Omental fat pad (tissue), 4 donors: ENCODE results near the gene PRUNE2. TPM values are rescaled to one million over a fixed set of nuclear protein-coding genes. Genes with fewer than 3 reads are reported as not detected.

Experiments
- ATAC-seq: fragments of 150-250 bp; one replicate; pipeline ENCODE4 v1.9.1; 2016; ENCODE audit warnings: mild to moderate bottlenecking, moderate library complexity; ENCODE audit not compliant: low FRiP score
- DNase-seq: peaks from one replicate; pipeline ENCODE4 v3.0.0-alpha.2; 2019; ENCODE audit warnings: low spot score
- CTCF ChIP-seq, 3 donors: fragments of 450-650 bp; IDR thresholded peaks; one replicate each; pipeline ENCODE4 v1.5.1; 2016 to 2017; ENCODE audit warnings: antibody characterized with exemption in 3 of 3, mild to moderate bottlenecking in 3 of 3, moderate library complexity in 2 of 3
- total RNA-seq, 4 donors: library from RNA; depleted of rRNA; stranded (reverse); fragments of >200 nt; gene quantifications; one replicate each; pipeline ENCODE4 v1.1.0, GENCODE V29; 2016

Gene PRUNE2
- total RNA-seq, 4 donors from 2014 or later: 3.1 to 13.4 (median 12.0) TPM

- TF ChIP-seq CTCF (IDR thresholded peaks at IDR 0.05): no peak
- DNase-seq: no peak
- ATAC-seq: no peak
Measured at GRCh38 chr9:76609285-76610010, 296.5 kb downstream of the PRUNE2 start.

DNA sequence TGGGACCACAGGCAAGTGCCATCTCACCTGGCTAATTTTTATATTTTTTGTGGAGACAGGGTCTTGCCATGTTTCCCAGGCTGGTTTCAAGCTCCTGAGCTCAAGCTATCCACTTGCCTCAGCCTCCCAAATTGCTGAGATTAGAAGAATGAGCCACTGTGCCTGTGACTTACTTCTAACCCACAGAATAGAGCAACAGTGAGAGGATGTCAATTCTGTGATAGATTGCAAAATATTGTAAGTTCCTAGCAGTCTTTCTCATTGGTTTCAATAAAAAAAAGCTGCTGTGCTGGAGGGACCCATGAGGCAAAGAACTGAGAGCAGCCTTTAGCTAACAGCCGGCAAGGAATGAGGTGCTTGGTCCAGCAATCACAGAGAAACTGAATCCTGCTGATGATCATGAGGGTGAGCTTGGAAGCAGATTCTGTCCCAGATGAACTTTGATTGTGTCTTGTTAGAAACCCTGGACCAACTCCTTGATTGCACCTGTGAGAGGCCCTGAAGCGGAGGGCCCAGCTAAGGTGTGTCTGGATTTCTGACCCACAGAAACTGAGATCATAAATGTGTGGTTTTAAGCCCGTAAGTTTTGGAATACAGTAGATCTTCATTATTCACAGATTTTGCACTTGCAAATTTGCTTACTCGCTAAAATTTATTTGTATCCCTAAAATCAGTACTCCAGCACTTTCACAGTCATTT lies 297.2 kb downstream of the PRUNE2 start:
- DNase-seq (no peak), ATAC-seq (no peak)
- no peak for TF ChIP-seq CTCF (IDR thresholded peaks at IDR 0.05)

DNA sequence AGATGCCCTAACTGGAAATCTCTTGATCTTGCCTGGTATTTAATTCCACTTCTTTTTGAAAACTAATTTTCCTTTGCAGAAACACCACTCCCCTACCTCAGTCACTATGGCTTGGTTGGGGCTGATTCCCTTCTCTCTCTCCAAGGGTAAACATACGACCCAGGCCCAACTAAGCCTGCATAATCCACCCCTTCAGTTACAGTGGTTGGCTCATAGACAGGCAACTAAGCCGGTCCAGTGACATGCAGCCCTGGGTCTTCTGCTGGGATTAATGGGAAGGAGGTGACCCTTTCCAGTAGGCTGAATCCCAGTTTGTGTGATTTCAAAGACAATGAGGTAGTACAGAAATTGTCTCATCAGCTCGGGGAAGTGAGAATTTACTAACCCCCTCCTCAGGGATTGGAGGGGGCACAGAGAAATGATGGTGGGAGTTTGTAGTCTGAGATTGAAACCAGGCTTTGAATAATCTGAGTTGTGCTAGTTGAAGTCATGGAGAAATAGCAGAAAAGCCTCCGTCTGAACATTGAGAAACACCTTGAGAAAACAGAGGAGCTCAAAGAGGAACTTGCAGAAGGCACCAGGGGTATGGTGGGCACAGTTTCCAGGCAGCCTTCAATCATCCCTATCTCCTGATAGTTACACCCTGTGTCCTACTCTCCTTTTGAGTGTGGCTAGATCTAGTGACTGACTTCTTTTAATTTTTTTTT lies 298.0 kb downstream of the PRUNE2 start:
- ATAC-seq (no peak), DNase-seq (no peak)
- TF ChIP-seq CTCF (IDR thresholded peaks at IDR 0.05): no peak

GRCh38 chr9:76605321-76605900 lies 300.5 kb downstream of the PRUNE2 start:
- TF ChIP-seq CTCF (IDR thresholded peaks at IDR 0.05): no peak
- DNase-seq (no peak), ATAC-seq (no peak)

GRCh38 chr9:76603931-76604570 lies 301.9 kb downstream of the PRUNE2 start:
- no peak for TF ChIP-seq CTCF (IDR thresholded peaks at IDR 0.05)
- ATAC-seq (no peak), DNase-seq (no peak)

DNA sequence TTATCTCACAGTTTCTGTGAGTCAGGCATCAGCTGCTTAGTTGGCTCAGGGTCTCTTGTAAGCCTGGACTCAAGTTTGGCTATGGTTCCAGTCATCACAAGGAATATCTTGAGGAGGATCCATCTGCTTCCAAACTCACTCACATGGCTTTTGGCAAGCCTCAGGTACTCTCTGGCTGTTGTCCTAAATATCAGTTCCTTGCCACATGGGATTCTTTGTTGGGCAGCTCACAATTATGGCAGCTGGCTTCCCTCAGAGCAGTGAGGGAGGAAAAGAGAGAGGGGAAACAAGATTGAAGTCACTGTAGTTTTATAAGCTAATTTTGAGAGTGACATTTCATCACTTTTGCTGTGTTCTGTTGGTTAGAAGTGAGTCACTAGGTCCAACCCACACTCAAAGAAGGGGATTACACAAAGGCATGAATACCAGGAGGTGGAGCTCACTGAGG lies 302.4 kb downstream of the PRUNE2 start:
- TF ChIP-seq CTCF (IDR thresholded peaks at IDR 0.05): no peak
- no peak for DNase-seq
- peak; percentile 42 for ATAC-seq
